ENCODE measurements around the gene ERN1. TPM values are rescaled to one million over a fixed set of nuclear protein-coding genes. Genes with fewer than 3 reads are reported as not detected.

ERN1 gene
- total and polyA plus RNA-seq, 2 of the 13 experiments (the other 11 are each of a cell fraction or from before 2014, with no cell fraction given), result 6.0 to 12.7 TPM

- TF ChIP-seq, protein P1, sequence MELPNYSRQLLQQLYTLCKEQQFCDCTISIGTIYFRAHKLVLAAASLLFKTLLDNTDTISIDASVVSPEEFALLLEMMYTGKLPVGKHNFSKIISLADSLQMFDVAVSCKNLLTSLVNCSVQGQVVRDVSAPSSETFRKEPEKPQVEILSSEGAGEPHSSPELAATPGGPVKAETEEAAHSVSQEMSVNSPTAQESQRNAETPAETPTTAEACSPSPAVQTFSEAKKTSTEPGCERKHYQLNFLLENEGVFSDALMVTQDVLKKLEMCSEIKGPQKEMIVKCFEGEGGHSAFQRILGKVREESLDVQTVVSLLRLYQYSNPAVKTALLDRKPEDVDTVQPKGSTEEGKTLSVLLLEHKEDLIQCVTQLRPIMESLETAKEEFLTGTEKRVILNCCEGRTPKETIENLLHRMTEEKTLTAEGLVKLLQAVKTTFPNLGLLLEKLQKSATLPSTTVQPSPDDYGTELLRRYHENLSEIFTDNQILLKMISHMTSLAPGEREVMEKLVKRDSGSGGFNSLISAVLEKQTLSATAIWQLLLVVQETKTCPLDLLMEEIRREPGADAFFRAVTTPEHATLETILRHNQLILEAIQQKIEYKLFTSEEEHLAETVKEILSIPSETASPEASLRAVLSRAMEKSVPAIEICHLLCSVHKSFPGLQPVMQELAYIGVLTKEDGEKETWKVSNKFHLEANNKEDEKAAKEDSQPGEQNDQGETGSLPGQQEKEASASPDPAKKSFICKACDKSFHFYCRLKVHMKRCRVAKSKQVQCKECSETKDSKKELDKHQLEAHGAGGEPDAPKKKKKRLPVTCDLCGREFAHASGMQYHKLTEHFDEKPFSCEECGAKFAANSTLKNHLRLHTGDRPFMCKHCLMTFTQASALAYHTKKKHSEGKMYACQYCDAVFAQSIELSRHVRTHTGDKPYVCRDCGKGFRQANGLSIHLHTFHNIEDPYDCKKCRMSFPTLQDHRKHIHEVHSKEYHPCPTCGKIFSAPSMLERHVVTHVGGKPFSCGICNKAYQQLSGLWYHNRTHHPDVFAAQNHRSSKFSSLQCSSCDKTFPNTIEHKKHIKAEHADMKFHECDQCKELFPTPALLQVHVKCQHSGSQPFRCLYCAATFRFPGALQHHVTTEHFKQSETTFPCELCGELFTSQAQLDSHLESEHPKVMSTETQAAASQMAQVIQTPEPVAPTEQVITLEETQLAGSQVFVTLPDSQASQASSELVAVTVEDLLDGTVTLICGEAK (IDR thresholded peaks at IDR 0.05), result no peak
- TF ChIP-seq, protein P1 (CRISPR knock-in tag; IDR thresholded peaks at IDR 0.05), result no peak
- TF ChIP-seq GMEB1 (CRISPR knock-in tag; IDR thresholded peaks at IDR 0.05; ENCODE audit: borderline replicate concordance) (peak; percentile 38), BCL3 (CRISPR knock-in tag; IDR thresholded peaks at IDR 0.05) (no peak), SMC3 (IDR thresholded peaks at IDR 0.05; ENCODE audit: low read length) (peak; percentile 14; the same call in 1 of the 2 replicates), CCDC6 (CRISPR knock-in tag; IDR thresholded peaks at IDR 0.05) (peak; percentile 4; the same call in 1 of the 2 replicates), PTBP1 (IDR thresholded peaks at IDR 0.05; ENCODE audit: low read depth, low read length, poor library complexity, severe bottlenecking) (no peak), SMARCC2 (IDR thresholded peaks at IDR 0.05) (no peak), HMGA1 (CRISPR knock-in tag; conservative IDR thresholded peaks at IDR 0.05) (no peak), ZBTB38 (CRISPR knock-in tag; IDR thresholded peaks at IDR 0.05) (no peak), SIX1 (CRISPR knock-in tag; IDR thresholded peaks at IDR 0.05; ENCODE audit: borderline replicate concordance) (no peak), ONECUT2 (CRISPR knock-in tag; IDR thresholded peaks at IDR 0.05) (peak; percentile 45; the same call in 1 of the 2 replicates), ZNF441 (CRISPR knock-in tag; IDR thresholded peaks at IDR 0.05; ENCODE audit: borderline replicate concordance) (no peak), GATAD2A (CRISPR knock-in tag; IDR thresholded peaks at IDR 0.05) (peak; percentile 77)
- TF ChIP-seq, protein P2, sequence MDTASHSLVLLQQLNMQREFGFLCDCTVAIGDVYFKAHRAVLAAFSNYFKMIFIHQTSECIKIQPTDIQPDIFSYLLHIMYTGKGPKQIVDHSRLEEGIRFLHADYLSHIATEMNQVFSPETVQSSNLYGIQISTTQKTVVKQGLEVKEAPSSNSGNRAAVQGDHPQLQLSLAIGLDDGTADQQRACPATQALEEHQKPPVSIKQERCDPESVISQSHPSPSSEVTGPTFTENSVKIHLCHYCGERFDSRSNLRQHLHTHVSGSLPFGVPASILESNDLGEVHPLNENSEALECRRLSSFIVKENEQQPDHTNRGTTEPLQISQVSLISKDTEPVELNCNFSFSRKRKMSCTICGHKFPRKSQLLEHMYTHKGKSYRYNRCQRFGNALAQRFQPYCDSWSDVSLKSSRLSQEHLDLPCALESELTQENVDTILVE (CRISPR knock-in tag; IDR thresholded peaks at IDR 0.05), result peak; percentile 13; the same call in 1 of the 2 replicates
Measured at GRCh38 chr17:64147110-64148016, 17.4 kb upstream of the ERN1 start (continued).

Data from HepG2 (cell line).